HG02970 (cell line): ENCODE data around the gene GTF2IRD1.
"Not testable (repeated sequence)": the region's sequence is repeated elsewhere in the genome, so short reads cannot be mapped to it uniquely, and the experiment has no call there.

ENCODE experiments used
- ATAC-seq: cut with Tn5 transposase; IDR thresholded peaks from one replicate; pipeline ENCODE4 v1.9.1; 2021; ENCODE audit warnings: mild to moderate bottlenecking, moderate library complexity, moderate number of reproducible peaks; ENCODE audit not compliant: unreplicated experiment, low FRiP score

GTF2IRD1 gene

GRCh38 chr7:74544706-74545469 lies 91.2 kb downstream of the GTF2IRD1 start:
- no peak for ATAC-seq

GRCh38 chr7:74545921-74546320 lies 92.2 kb downstream of the GTF2IRD1 start:
- ATAC-seq = no peak

- ATAC-seq = not testable (repeated sequence)
Measured at GRCh38 chr7:74553596-74554012, 99.9 kb downstream of the GTF2IRD1 start.

- ATAC-seq = no peak
Measured at GRCh38 chr7:74554178-74554577, 100.5 kb downstream of the GTF2IRD1 start.

GRCh38 chr7:74560086-74560719 lies 106.5 kb downstream of the GTF2IRD1 start:
- ATAC-seq = no peak

GRCh38 chr7:74561898-74562613 lies 108.3 kb downstream of the GTF2IRD1 start:
- ATAC-seq = no peak

GRCh38 chr7:74563639-74564038 lies 109.9 kb downstream of the GTF2IRD1 start:
- ATAC-seq = not testable (repeated sequence)

GRCh38 chr7:74567318-74567668 lies 113.6 kb downstream of the GTF2IRD1 start:
- ATAC-seq = no peak

GRCh38 chr7:74568658-74569057 lies 115.0 kb downstream of the GTF2IRD1 start:
- ATAC-seq = no peak

- ATAC-seq = no peak
Measured at GRCh38 chr7:74569501-74570075, 115.9 kb downstream of the GTF2IRD1 start.

- no peak for ATAC-seq
Measured at GRCh38 chr7:74570533-74571156, 116.9 kb downstream of the GTF2IRD1 start.

- ATAC-seq = no peak
Measured at GRCh38 chr7:74572301-74572979, 118.7 kb downstream of the GTF2IRD1 start.

GRCh38 chr7:74573512-74573911 lies 119.8 kb downstream of the GTF2IRD1 start:
- no peak for ATAC-seq

- no peak for ATAC-seq
Measured at GRCh38 chr7:74575083-74575784, 121.5 kb downstream of the GTF2IRD1 start.

GRCh38 chr7:74575811-74576210 lies 122.1 kb downstream of the GTF2IRD1 start:
- no peak for ATAC-seq

- ATAC-seq = no peak
Measured at GRCh38 chr7:74579800-74580685, 126.3 kb downstream of the GTF2IRD1 start.

GRCh38 chr7:74581916-74582440 lies 128.3 kb downstream of the GTF2IRD1 start:
- no peak for ATAC-seq

- no peak for ATAC-seq
Measured at GRCh38 chr7:74582447-74583039, 128.8 kb downstream of the GTF2IRD1 start.
